IMR-90 (cell line): ENCODE measurements around the gene TIAM1. TPM values are rescaled to one million over a fixed set of nuclear protein-coding genes. Genes with fewer than 3 reads are reported as not detected.

ENCODE experiments used
- ATAC-seq: fragments of 200-7000 bp; cut with Tn5 transposase; 2 replicates; pipeline ENCODE4 v1.9.1; 2020; ENCODE audit warnings: low read depth, mild to moderate bottlenecking, moderate library complexity
- BruUV-seq: library from RNA; stranded (reverse); fragments of 400-500 nt; replicated peaks from 2 replicates; lab custom pipeline; 2021; lab: Mats Ljungman, UMichigan
- CTCF ChIA-PET: fragments of 300-600 bp; formaldehyde crosslinking; extraction: SDS; loops from one replicate; lab custom pipeline; 2021; ENCODE audit warnings: antibody characterized with exemption; lab: Yijun Ruan, JAX
- POLR2A ChIA-PET: fragments of 300-600 bp; sonication (Branson Sonifier 250); formaldehyde crosslinking; loops from one replicate; lab custom pipeline; 2022; ENCODE audit warnings: antibody characterized with exemption; ENCODE audit not compliant: unreplicated experiment; lab: Charles Lee
- DNase-seq: peaks from one replicate; pipeline ENCODE4 v3.0.0; 2013
- H2AFZ ChIP-seq: replicated peaks from 2 replicates; pipeline ENCODE3; 2013; ENCODE audit warnings: low read length, mild to moderate bottlenecking; ENCODE audit not compliant: poor library complexity
- H2AK5ac ChIP-seq: 2 replicates; pipeline ENCODE4 v1.6.1; 2013; ENCODE audit warnings: low read depth, low read length, inconsistent platforms
- H2AK9ac ChIP-seq: replicated peaks from 2 replicates; pipeline ENCODE3; 2013; ENCODE audit warnings: mild to moderate bottlenecking, low read depth, low read length, moderate library complexity; ENCODE audit not compliant: poor library complexity
- H2BK120ac ChIP-seq: 2 replicates; pipeline ENCODE4 v1.6.1; 2013; ENCODE audit warnings: low read depth, low read length, inconsistent platforms
- H2BK15ac ChIP-seq: 3 replicates; pipeline ENCODE4 v1.6.1; 2013; ENCODE audit warnings: low read depth, low read length, inconsistent platforms
- H2BK20ac ChIP-seq: 2 replicates; pipeline ENCODE4 v1.6.1; 2013; ENCODE audit warnings: low read depth, mild to moderate bottlenecking, inconsistent platforms, low read length, moderate library complexity
- H2BK5ac ChIP-seq: 2 replicates; pipeline ENCODE4 v1.6.1; 2013; ENCODE audit warnings: mild to moderate bottlenecking, low read depth, low read length, inconsistent platforms; ENCODE audit not compliant: poor library complexity, severe bottlenecking
- H3K14ac ChIP-seq: replicated peaks from 2 replicates; pipeline ENCODE4 v1.6.1; 2013; ENCODE audit warnings: low read depth, low read length, inconsistent platforms
- H3K18ac ChIP-seq: 2 replicates; pipeline ENCODE4 v1.6.1; 2013; ENCODE audit warnings: low read depth, low read length, control low read depth
- H3K23ac ChIP-seq: 2 replicates; pipeline ENCODE4 v1.6.1; 2013; ENCODE audit warnings: low read depth, low read length, inconsistent platforms
- H3K27ac ChIP-seq: 2 replicates; pipeline ENCODE4 v1.5.1; 2013; ENCODE audit warnings: mild to moderate bottlenecking, control low read depth, low read length; ENCODE audit not compliant: insufficient read depth
- H3K27me3 ChIP-seq: 2 replicates; pipeline ENCODE4 v1.6.1; 2013; ENCODE audit warnings: low read length; ENCODE audit not compliant: control insufficient read depth, insufficient read depth
- H3K36me3 ChIP-seq: 2 replicates; pipeline ENCODE4 v1.6.1; 2013; ENCODE audit warnings: low read length, mixed read lengths; ENCODE audit not compliant: control insufficient read depth, insufficient read depth
- H3K4ac ChIP-seq: 2 replicates; pipeline ENCODE4 v1.6.1; 2013; ENCODE audit warnings: low read depth, low read length, inconsistent platforms
- H3K4me1 ChIP-seq: 2 replicates; pipeline ENCODE4 v1.6.1; 2013; ENCODE audit warnings: low read length, mixed read lengths; ENCODE audit not compliant: control insufficient read depth, insufficient read depth
- H3K4me2 ChIP-seq: 2 replicates; pipeline ENCODE4 v1.6.1; 2013; ENCODE audit warnings: low read depth, mild to moderate bottlenecking, control low read depth, low read length, moderate library complexity
- H3K4me3 ChIP-seq: 2 replicates; pipeline ENCODE4 v1.5.1; 2013; ENCODE audit warnings: low read depth, mild to moderate bottlenecking, control low read depth, low read length, moderate library complexity; ENCODE audit not compliant: insufficient read depth
- H3K56ac ChIP-seq: 2 replicates; pipeline ENCODE4 v1.6.1; 2013; ENCODE audit warnings: low read length, inconsistent platforms; ENCODE audit not compliant: insufficient read depth; ENCODE audit errors: extremely low read depth
- H3K79me1 ChIP-seq, 2 experiments: 2 replicates each; pipeline ENCODE4 v1.6.1; 2013; ENCODE audit warnings: low read length in 2 of 2, inconsistent platforms in 1 of 2, low read depth in 1 of 2
- H3K9ac ChIP-seq: 2 replicates; pipeline ENCODE4 v1.6.1; 2013; ENCODE audit warnings: low read depth, low read length, control low read depth
- H3K9me1 ChIP-seq: 2 replicates; pipeline ENCODE4 v1.6.1; 2013; ENCODE audit warnings: low read length, inconsistent platforms; ENCODE audit not compliant: insufficient read depth
- H3K9me3 ChIP-seq: 2 replicates; pipeline ENCODE4 v1.6.1; 2013; ENCODE audit warnings: low read length; ENCODE audit not compliant: control insufficient read depth, insufficient read depth
- H4K20me1 ChIP-seq: 2 replicates; pipeline ENCODE4 v1.6.1; 2013; ENCODE audit warnings: low read length, inconsistent platforms; ENCODE audit not compliant: insufficient read depth
- H4K5ac ChIP-seq: 2 replicates; pipeline ENCODE4 v1.6.1; 2013; ENCODE audit warnings: mild to moderate bottlenecking, low read depth, low read length, control low read depth
- H4K8ac ChIP-seq, 2 experiments: 2 replicates each; pipeline ENCODE4 v1.6.1; 2013; ENCODE audit warnings: low read depth in 2 of 2, low read length in 2 of 2, control low read depth in 1 of 2, inconsistent platforms in 1 of 2
- H4K91ac ChIP-seq: 2 replicates; pipeline ENCODE4 v1.6.1; 2013; ENCODE audit warnings: low read depth, low read length, inconsistent platforms; ENCODE audit not compliant: insufficient read depth
- BHLHE40 ChIP-seq: fragments of 150-350 bp; IDR thresholded peaks from 2 replicates; pipeline ENCODE4 v1.6.1; 2016; ENCODE audit warnings: mild to moderate bottlenecking, low read depth, low read length
- CHD1 ChIP-seq: IDR thresholded peaks from 2 replicates; pipeline ENCODE4 v1.6.1; 2012; ENCODE audit warnings: low read depth, low read length, improper control_type of control experiment
- CTCF ChIP-seq: conservative IDR thresholded peaks from 2 replicates; pipeline ENCODE4 v1.5.1; 2012; ENCODE audit warnings: mild to moderate bottlenecking, low read depth, low read length, improper control_type of control experiment
- ELK1 ChIP-seq: fragments of 150-350 bp; IDR thresholded peaks from 2 replicates; pipeline ENCODE4 v1.6.1; 2016; ENCODE audit warnings: low read depth, mild to moderate bottlenecking, low read length, moderate library complexity, borderline replicate concordance
- FOS ChIP-seq: fragments of 150-350 bp; IDR thresholded peaks from 2 replicates; pipeline ENCODE4 v1.6.1; 2016; ENCODE audit warnings: low read depth, low read length
- MAFK ChIP-seq: IDR thresholded peaks from 2 replicates; pipeline ENCODE4 v1.6.1; 2012; ENCODE audit warnings: low read depth, low read length, improper control_type of control experiment
- MAZ ChIP-seq: IDR thresholded peaks from 2 replicates; pipeline ENCODE4 v1.6.1; 2012; ENCODE audit warnings: low read depth, mild to moderate bottlenecking, low read length, improper control_type of control experiment, moderate library complexity, borderline replicate concordance
- MXI1 ChIP-seq: IDR thresholded peaks from 2 replicates; pipeline ENCODE4 v1.6.1; 2012; ENCODE audit warnings: low read depth, mild to moderate bottlenecking, low read length, moderate library complexity, borderline replicate concordance
- NFE2L2 ChIP-seq: fragments of 150-350 bp; IDR thresholded peaks from 2 replicates; pipeline ENCODE4 v1.6.1; 2016; ENCODE audit warnings: low read depth, mild to moderate bottlenecking, low read length
- POLR2A ChIP-seq: IDR thresholded peaks from 2 replicates; pipeline ENCODE4 v1.6.1; 2012; ENCODE audit warnings: mild to moderate bottlenecking, low read depth, low read length
- RAD21 ChIP-seq: IDR thresholded peaks from 2 replicates; pipeline ENCODE4 v1.6.1; 2012; ENCODE audit warnings: low read length, improper control_type of control experiment
- RCOR1 ChIP-seq: IDR thresholded peaks from 2 replicates; pipeline ENCODE4 v1.6.1; 2012; ENCODE audit warnings: mild to moderate bottlenecking, low read length, improper control_type of control experiment; ENCODE audit not compliant: insufficient replicate concordance
- RFX5 ChIP-seq: IDR thresholded peaks from 2 replicates; pipeline ENCODE4 v1.8.0; 2012; ENCODE audit warnings: low read depth, mild to moderate bottlenecking, low read length, moderate library complexity
- SMC3 ChIP-seq: fragments of 150-350 bp; IDR thresholded peaks from 2 replicates; pipeline ENCODE4 v1.6.1; 2016; ENCODE audit warnings: low read depth, mild to moderate bottlenecking, antibody characterized with exemption, low read length, moderate library complexity
- WGBS, 2 experiments: methylation state at CpG; one replicate each; pipeline versions ENCODE4 v1.1.5 to v1.1.7; 2013; ENCODE audit warnings: missing lambda C conversion rate in 2 of 2; ENCODE audit not compliant: insufficient read length in 1 of 2; ENCODE audit errors: extremely low coverage in 2 of 2; 5-methylcytosine and 5-hydroxymethylcytosine counted together
- dilution Hi-C: fragments of 300-500 bp; cut with HindIII; formaldehyde crosslinking; loops from one replicate; pipeline ENCODE4 v1.14.3; 2018; ENCODE audit warnings: low sequenced_read_pairs; ENCODE audit not compliant: unreplicated experiment
- in situ Hi-C: fragments of 300-500 bp; cut with MboI; formaldehyde crosslinking; loops from 3 replicates; pipeline ENCODE4 v1.14.3; 2019; ENCODE audit warnings: low sequenced_read_pairs, inconsistent platforms, mixed read lengths
- intact Hi-C: fragments of 100-400 bp; cut with micrococcal nuclease; formaldehyde crosslinking; loops from 2 replicates; pipeline ENCODE4 v1.10.0; 2022
- polyA plus RNA-seq, 3 experiments: library from polyadenylated mRNA; depleted of rRNA; stranded (reverse); fragments of >200 nt; gene quantifications; 2 replicates each; pipeline ENCODE4 v1.2.3, GENCODE V29; 2012; ENCODE audit warnings: low replicate concordance in 1 of 3
- total RNA-seq: library from RNA; depleted of rRNA; stranded (reverse); fragments of >200 nt; gene quantifications from 2 replicates; pipeline ENCODE4 v1.2.3, GENCODE V29; 2012
- TF ChIP-seq, protein P1 (sequence below): fragments of 150-350 bp; IDR thresholded peaks from 2 replicates; pipeline ENCODE4 v1.6.1; 2017; ENCODE audit warnings: mild to moderate bottlenecking, antibody characterized with exemption, low read length, low read depth

Gene TIAM1
- total and polyA plus RNA-seq, 2 of the 4 experiments (the other 2 are of a cell fraction): 2.9 to 9.3 TPM

DNA sequence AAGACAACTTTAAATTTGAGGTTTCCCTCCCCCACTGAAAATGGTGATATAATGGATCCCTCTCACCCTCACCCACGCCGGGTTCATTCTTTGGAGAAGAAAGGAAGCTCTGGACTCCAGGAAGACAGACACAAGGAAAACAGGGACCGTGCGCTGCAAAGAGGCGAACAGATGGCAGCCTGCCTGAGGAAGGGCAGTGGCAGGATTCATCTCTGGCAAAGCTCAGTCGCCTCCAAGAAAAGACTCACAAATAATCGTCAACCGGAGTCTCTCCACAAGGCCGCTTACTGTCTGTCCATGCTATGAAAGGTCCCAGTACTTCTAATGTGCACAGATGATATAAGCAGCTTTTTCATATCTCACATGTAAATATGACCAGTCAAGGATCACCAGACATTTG, 110.3 kb downstream of the TIAM1 start:
- Histone ChIP-seq H3K4ac (no peak overlapping the region), H4K91ac (no peak overlapping the region), H2AK5ac (no peak overlapping the region), H2BK15ac (no peak overlapping the region), H3K4me1 (no peaks in the 10 kb centered on the region), H3K9me1 (no peaks in the 10 kb centered on the region), H3K4me3 (no peak overlapping the region), H2BK5ac (no peak overlapping the region), H2BK20ac (no peak overlapping the region), H3K14ac (no peak overlapping the region), H3K36me3 (no peaks in the 10 kb centered on the region), H3K9ac (no peak overlapping the region), H2AK9ac (peak overlapping the region; percentile 50), H3K79me1 (no peaks in the 10 kb centered on the region), H3K18ac (no peak overlapping the region), H4K20me1 (no peaks in the 10 kb centered on the region), H4K8ac (no peak overlapping the region), H3K27me3 (no peaks in the 10 kb centered on the region), H3K9me3 (no peaks in the 10 kb centered on the region), H3K23ac (no peak overlapping the region), H3K4me2 (no peak overlapping the region), H3K27ac (no peak overlapping the region), H4K5ac (no peak overlapping the region), H3K56ac (no peak overlapping the region), H2BK120ac (no peak overlapping the region), H2AFZ (no peak overlapping the region)
- 100% methylated on average over 2 of the region's 9 CpGs; no CpG with 5 or more reads in 1 of the 2 experiments for WGBS, 2 experiments
- no TSS peak for BruUV-seq
- no peak for TF ChIP-seq SMC3
- TF ChIP-seq MAZ: no peak
- TF ChIP-seq RAD21: no peak
- TF ChIP-seq MAFK: no peak
- no peak for TF ChIP-seq NFE2L2
- no peak for TF ChIP-seq CTCF
- TF ChIP-seq, protein P1, sequence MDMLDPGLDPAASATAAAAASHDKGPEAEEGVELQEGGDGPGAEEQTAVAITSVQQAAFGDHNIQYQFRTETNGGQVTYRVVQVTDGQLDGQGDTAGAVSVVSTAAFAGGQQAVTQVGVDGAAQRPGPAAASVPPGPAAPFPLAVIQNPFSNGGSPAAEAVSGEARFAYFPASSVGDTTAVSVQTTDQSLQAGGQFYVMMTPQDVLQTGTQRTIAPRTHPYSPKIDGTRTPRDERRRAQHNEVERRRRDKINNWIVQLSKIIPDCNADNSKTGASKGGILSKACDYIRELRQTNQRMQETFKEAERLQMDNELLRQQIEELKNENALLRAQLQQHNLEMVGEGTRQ: no peak
- no peak for TF ChIP-seq MXI1
- TF ChIP-seq FOS: no peak
- TF ChIP-seq BHLHE40: no peak
- no peak for TF ChIP-seq CHD1
- TF ChIP-seq ELK1: no peak
- no peak for TF ChIP-seq RCOR1
- no peak for TF ChIP-seq POLR2A
- no peak for TF ChIP-seq RFX5
- intact Hi-C loops: no loop called here
- POLR2A ChIA-PET: no interaction called here
- ATAC-seq (no peak), DNase-seq (no peak)
- in situ Hi-C loops: no loop called here
- CTCF ChIA-PET: interaction anchor here (0.6 to 1.4 kb wide), 2 partner anchors 12 to 77 kb away, joined by 4 to 7 read pairs; no protein-coding TSS in a partner anchor
- dilution Hi-C loops: no loop called here
